ENCODE data around the gene MLLT3.

DNA sequence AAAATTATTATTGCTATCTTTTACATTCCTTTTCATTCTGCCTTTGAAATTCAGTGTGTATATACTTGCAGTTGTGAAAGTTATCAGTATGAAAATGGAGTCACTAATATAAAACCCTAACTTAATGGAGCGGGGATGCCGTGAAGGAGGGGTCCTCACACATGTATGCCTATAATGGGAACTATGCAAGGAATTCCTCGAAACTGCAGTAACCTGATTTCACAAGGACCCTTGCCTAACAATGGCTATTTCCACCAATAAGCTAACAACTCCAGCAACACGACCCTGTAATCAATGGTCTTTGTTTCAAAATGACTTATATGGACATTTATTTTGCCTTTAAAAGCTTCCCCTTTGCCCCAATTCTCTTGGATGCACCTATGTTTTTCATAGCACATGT, 12.6 kb upstream of the MLLT3 start:
- TF ChIP-seq, protein P1, sequence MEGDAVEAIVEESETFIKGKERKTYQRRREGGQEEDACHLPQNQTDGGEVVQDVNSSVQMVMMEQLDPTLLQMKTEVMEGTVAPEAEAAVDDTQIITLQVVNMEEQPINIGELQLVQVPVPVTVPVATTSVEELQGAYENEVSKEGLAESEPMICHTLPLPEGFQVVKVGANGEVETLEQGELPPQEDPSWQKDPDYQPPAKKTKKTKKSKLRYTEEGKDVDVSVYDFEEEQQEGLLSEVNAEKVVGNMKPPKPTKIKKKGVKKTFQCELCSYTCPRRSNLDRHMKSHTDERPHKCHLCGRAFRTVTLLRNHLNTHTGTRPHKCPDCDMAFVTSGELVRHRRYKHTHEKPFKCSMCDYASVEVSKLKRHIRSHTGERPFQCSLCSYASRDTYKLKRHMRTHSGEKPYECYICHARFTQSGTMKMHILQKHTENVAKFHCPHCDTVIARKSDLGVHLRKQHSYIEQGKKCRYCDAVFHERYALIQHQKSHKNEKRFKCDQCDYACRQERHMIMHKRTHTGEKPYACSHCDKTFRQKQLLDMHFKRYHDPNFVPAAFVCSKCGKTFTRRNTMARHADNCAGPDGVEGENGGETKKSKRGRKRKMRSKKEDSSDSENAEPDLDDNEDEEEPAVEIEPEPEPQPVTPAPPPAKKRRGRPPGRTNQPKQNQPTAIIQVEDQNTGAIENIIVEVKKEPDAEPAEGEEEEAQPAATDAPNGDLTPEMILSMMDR (IDR thresholded peaks at IDR 0.05) = no peak
- no peak for TF ChIP-seq POLR2A (IDR thresholded peaks at IDR 0.05)

Measured in Peyer's patch (tissue), 4 donors.